ENCODE results near the gene NDUFB7. TPM values are rescaled to one million over a fixed set of nuclear protein-coding genes. Genes with fewer than 3 reads are reported as not detected.
"Not testable (repeated sequence)": the region's sequence is repeated elsewhere in the genome, so short reads cannot be mapped to it uniquely, and the experiment has no call there.

The NDUFB7 gene
- total RNA-seq, 1 donor from 2014 or later, result 363 TPM

DNA sequence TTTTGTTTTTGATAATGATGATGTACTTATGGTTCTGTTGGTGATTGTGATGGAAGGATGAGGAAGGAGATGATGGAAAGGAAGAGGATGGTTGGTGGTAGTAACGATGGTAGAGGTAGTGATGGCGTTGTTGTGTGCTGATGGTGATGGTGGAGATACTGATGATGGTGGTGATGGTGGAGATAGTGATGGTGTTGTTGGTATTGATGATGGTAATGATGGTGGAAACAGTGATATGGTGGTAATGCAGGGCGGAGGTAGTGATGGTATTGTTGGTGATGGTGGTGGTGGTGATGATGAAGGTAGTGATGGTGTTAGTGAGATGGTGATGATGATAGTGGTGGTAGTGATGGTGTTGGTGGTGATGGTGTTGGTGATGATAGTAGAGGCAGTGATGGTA lies 23.7 kb upstream of the NDUFB7 start:
- TF ChIP-seq, protein P1, sequence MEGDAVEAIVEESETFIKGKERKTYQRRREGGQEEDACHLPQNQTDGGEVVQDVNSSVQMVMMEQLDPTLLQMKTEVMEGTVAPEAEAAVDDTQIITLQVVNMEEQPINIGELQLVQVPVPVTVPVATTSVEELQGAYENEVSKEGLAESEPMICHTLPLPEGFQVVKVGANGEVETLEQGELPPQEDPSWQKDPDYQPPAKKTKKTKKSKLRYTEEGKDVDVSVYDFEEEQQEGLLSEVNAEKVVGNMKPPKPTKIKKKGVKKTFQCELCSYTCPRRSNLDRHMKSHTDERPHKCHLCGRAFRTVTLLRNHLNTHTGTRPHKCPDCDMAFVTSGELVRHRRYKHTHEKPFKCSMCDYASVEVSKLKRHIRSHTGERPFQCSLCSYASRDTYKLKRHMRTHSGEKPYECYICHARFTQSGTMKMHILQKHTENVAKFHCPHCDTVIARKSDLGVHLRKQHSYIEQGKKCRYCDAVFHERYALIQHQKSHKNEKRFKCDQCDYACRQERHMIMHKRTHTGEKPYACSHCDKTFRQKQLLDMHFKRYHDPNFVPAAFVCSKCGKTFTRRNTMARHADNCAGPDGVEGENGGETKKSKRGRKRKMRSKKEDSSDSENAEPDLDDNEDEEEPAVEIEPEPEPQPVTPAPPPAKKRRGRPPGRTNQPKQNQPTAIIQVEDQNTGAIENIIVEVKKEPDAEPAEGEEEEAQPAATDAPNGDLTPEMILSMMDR (IDR thresholded peaks at IDR 0.05; ENCODE audit: insufficient read depth, low read length, poor library complexity, severe bottlenecking), result no peak
- DNase-seq (ENCODE audit: low read depth), result no peak
- Histone ChIP-seq H3K4me3 (ENCODE audit: low read depth, low read length) (no peak overlapping the region), H3K27me3 (ENCODE audit: control insufficient read depth, insufficient read depth, low read length) (no peaks in the 10 kb centered on the region), H3K36me3 (ENCODE audit: control insufficient read depth, insufficient read depth, low read length) (no peaks in the 10 kb centered on the region)

DNA sequence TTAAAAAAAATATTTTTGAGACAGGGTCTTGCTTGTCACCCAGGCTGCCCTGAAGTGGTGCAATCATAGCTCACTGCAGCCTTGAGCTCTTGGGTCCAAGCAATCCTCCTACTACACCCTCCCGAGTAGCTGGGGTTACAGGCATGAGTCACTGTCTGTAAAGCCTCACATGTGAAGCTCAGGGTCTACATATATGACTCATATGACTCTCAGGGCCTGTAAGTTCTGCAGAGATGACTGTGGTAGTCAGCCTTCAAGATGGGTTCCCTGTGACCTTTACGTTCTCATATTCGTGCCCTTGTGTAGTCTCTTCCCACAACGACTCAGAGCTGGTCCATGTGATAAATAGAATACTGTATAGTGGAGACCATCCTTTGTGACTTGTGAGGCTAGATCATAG lies 17.6 kb upstream of the NDUFB7 start:
- not testable (repeated sequence) for H3K4me3 ChIP-seq (ENCODE audit: low read depth, low read length); DNase-seq (ENCODE audit: low read depth); H3K27me3 ChIP-seq (ENCODE audit: control insufficient read depth, insufficient read depth, low read length); H3K36me3 ChIP-seq (ENCODE audit: control insufficient read depth, insufficient read depth, low read length)

DNA sequence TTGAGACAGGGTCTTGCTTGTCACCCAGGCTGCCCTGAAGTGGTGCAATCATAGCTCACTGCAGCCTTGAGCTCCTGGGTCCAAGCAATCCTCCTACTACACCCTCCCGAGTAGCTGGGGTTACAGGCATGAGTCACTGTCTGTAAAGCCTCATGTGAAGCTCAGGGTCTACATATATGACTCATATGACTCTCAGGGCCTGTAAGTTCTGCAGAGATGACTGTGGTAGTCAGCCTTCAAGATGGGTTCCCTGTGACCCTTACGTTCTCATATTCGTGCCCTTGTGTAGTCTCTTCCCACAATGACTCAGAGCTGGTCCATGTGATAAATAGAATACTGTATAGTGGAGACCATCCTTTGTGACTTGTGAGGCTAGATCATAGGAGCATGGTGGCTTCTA lies 13.3 kb upstream of the NDUFB7 start:
- DNase-seq (ENCODE audit: low read depth); H3K27me3 ChIP-seq (ENCODE audit: control insufficient read depth, insufficient read depth, low read length); H3K36me3 ChIP-seq (ENCODE audit: control insufficient read depth, insufficient read depth, low read length); H3K4me3 ChIP-seq (ENCODE audit: low read depth, low read length): not testable (repeated sequence)

DNA sequence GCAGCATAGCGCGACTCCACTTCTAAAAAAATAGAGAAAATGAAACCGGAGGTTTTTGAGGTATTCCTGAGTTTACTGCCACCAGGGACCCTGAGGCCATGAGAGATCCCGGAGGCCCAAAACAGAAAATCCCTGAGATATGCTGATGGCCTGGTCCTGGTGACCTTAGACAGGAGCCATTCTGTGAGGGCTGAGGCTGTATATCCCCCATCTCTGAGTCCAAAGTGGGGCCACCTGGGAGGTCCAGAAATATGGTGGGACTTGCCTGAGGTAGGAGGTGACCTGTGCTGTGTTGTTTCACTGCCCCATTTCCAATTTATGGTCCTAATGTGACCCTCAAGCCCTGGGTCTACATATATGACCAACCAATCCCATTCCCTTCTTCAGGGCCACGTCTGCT lies 12.5 kb upstream of the NDUFB7 start:
- H3K36me3 ChIP-seq (ENCODE audit: control insufficient read depth, insufficient read depth, low read length); H3K27me3 ChIP-seq (ENCODE audit: control insufficient read depth, insufficient read depth, low read length); DNase-seq (ENCODE audit: low read depth); H3K4me3 ChIP-seq (ENCODE audit: low read depth, low read length): not testable (repeated sequence)

DNA sequence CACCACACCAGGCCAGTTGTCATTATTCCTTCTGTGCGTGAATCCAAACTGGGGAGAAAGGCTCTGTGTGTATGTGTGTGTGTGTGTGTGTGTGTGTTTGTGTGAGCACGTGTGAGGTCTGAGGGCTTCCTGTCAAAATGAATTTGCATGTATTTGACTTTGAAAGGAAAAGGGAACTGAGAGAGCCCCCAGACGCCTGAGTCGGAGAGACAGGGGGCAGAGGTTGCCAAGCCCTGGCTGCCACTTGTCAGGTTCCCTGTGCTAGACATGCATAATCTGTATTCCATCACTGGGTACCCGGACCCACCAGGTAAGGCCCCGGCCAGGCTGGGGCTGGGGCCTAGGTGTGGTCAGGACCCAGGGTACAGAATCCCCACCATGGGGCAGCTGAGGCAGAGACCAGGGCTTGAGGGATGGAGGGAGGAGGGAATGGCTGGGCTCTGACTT lies 11.1 kb upstream of the NDUFB7 start, which contains the start of gene CLEC17A:
Gene CLEC17A, plus strand, starts transcription at position 191 of the 447 bp plus-strand sequence. Its CDS starts 77 bp downstream, at position 268.
- Histone ChIP-seq H3K36me3 (ENCODE audit: control insufficient read depth, insufficient read depth, low read length) (no peaks in the 10 kb centered on the region), H3K4me3 (ENCODE audit: low read depth, low read length) (no peak within 1 kb of the TSS), H3K27me3 (ENCODE audit: control insufficient read depth, insufficient read depth, low read length) (no peaks in the 10 kb centered on the region)
- DNase-seq (ENCODE audit: low read depth), result no peak
- TF ChIP-seq, protein P1 (IDR thresholded peaks at IDR 0.05; ENCODE audit: insufficient read depth, low read length, poor library complexity, severe bottlenecking), result no peak

DNA sequence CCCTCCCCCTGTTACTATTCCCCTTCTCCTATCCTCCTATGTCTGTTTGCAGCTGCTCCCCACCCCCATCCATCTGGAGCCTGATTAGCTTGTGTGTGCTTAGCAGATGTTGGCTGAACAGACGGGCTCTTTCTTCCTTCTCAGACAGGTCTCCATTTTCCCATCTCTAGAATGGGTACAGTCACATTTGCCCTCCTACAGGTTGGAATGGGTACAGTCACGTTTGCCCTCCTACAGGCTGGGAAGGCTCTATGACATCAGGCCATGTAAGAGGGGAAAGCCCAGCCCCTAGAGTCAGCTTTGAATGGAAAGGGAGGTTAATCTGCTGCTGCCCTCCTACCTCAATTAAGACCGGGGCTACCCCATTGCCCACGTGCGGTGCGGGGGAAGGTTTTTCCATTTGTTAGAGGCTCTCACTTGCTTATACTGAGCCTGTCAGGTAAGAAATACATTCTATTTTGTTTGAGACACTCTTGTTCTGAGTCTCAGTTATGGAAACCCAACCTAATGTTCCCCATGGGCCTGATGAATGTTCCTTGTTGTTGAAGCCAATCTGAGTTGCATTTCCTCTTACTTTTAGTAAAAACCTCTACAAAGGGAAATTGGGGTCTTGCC lies 8.9 kb upstream of the NDUFB7 start:
- TF ChIP-seq, protein P1 (IDR thresholded peaks at IDR 0.05; ENCODE audit: insufficient read depth, low read length, poor library complexity, severe bottlenecking), result no peak
- DNase-seq (ENCODE audit: low read depth), result no peak
- no peak overlapping the region for H3K4me3 ChIP-seq (ENCODE audit: low read depth, low read length)
- H3K36me3 ChIP-seq (ENCODE audit: control insufficient read depth, insufficient read depth, low read length), result no peaks in the 10 kb centered on the region
- no peaks in the 10 kb centered on the region for H3K27me3 ChIP-seq (ENCODE audit: control insufficient read depth, insufficient read depth, low read length)

DNA sequence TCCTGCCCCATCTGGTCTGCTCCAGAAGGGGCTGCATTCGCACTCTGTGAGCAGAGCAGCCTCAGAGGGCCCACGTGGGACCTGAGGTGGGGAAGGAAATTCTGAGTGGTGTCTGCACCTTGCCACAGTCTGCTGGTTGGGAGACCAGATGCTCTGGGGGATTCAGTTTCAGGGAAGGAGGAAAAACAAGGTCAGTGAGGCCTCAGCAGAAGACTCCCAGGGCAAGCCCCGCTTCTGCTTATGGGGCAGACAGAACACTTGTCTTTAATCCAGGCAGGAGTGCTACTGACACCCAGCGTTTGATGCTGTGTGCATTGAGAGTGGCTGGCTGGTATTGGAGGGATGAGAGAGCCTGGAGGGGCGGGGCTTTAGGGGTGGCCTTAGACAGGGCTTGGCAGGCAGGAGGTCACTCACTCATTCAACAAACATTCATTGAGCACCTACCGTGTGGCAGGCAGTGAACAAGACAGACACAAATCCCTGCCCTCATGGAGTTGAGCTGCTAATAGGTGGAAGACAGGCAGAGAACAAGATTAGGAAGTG lies 6.1 kb upstream of the NDUFB7 start:
- H3K4me3 ChIP-seq (ENCODE audit: low read depth, low read length), result no peak overlapping the region
- DNase-seq (ENCODE audit: low read depth), result no peak
- no peaks in the 10 kb centered on the region for H3K36me3 ChIP-seq (ENCODE audit: control insufficient read depth, insufficient read depth, low read length)
- TF ChIP-seq, protein P1 (IDR thresholded peaks at IDR 0.05; ENCODE audit: insufficient read depth, low read length, poor library complexity, severe bottlenecking), result no peak
- H3K27me3 ChIP-seq (ENCODE audit: control insufficient read depth, insufficient read depth, low read length), result no peaks in the 10 kb centered on the region
